HepG2 (cell line): Measurements from ENCODE around the gene ETV6. TPM values are rescaled to one million over a fixed set of nuclear protein-coding genes. Genes with fewer than 3 reads are reported as not detected.

Source experiments
- ATAC-seq: fragments of 200-7000 bp; cut with Tn5 transposase; 3 replicates; pipeline ENCODE4 v1.9.1; 2020; ENCODE audit warnings: mild to moderate bottlenecking, moderate library complexity
- BruUV-seq: library from RNA; stranded (reverse); fragments of 400-500 nt; replicated peaks from 2 replicates; lab custom pipeline; 2021; lab: Mats Ljungman, UMichigan
- CTCF ChIA-PET: fragments of 300-600 bp; formaldehyde crosslinking; extraction: SDS; loops from one replicate; lab custom pipeline; 2021; ENCODE audit warnings: low total read pairs, inconsistent platforms, low intra/inter-chr PET ratio; lab: Yijun Ruan, JAX
- POLR2A ChIA-PET: fragments of 350-600 bp; sonication (Branson Sonifier 250); formaldehyde crosslinking; loops from one replicate; lab custom pipeline; 2020; ENCODE audit warnings: antibody characterized with exemption, inconsistent platforms; lab: Yijun Ruan, JAX
- DNase-seq: peaks from one replicate; pipeline ENCODE4 v3.0.0-alpha.2; 2015; ENCODE audit warnings: low spot score
- FAIRE-seq: peaks from 3 replicates; lab custom pipeline; 2011; peaks lifted over from hg19 to GRCh38; lab: Jason Lieb, UNC
- H2AFZ ChIP-seq: one replicate; pipeline ENCODE4 v1.6.1; 2011; ENCODE audit warnings: low read length, inconsistent platforms
- H3K27ac ChIP-seq: fragments of 300-600 bp; 3 replicates; pipeline ENCODE4 v1.8.0; 2011; ENCODE audit warnings: mixed run types, mild to moderate bottlenecking, mixed read lengths, low read length, inconsistent platforms; ENCODE audit not compliant: insufficient read depth; ENCODE audit errors: extremely low read length
- H3K27me3 ChIP-seq, 2 experiments: fragments of 200-600 bp in 1 of 2; 2 replicates in 1 of 2; 3 replicates in 1 of 2; pipeline versions ENCODE4 v1.6.0 to v1.8.0; 2011; ENCODE audit warnings: low read length in 2 of 2, mild to moderate bottlenecking in 2 of 2, moderate library complexity in 2 of 2, inconsistent platforms in 1 of 2; ENCODE audit not compliant: insufficient read depth in 2 of 2, control insufficient read depth in 1 of 2
- H3K36me3 ChIP-seq, 2 experiments: fragments of 200-600 bp in 1 of 2; replicated peaks in 1 of 2; 2 replicates in 1 of 2; 3 replicates in 1 of 2; pipeline versions ENCODE4 v1.5.1 to v1.8.0; 2011; ENCODE audit warnings: low read length in 2 of 2, inconsistent platforms in 1 of 2; ENCODE audit not compliant: insufficient read depth in 2 of 2, control insufficient read depth in 1 of 2
- H3K4me1 ChIP-seq: 2 replicates; pipeline ENCODE4 v1.5.1; 2012; ENCODE audit warnings: low read length, inconsistent platforms; ENCODE audit not compliant: insufficient read depth
- H3K4me2 ChIP-seq: 2 replicates; pipeline ENCODE4 v1.6.0; 2011; ENCODE audit warnings: low read depth, low read length, inconsistent platforms
- H3K4me3 ChIP-seq, 3 experiments: fragments of 200-600 bp in 1 of 3; sonication (generic), shearing (Covaris generic) in 1 of 3; replicated peaks in 1 of 3; 2 replicates each; pipeline ENCODE4 v1.5.1; 2011 to 2016; ENCODE audit warnings: low read length in 3 of 3, inconsistent platforms in 2 of 3, low read depth in 2 of 3, mild to moderate bottlenecking in 2 of 3, control low read depth in 1 of 3, mixed read lengths in 1 of 3; ENCODE audit not compliant: insufficient read depth in 1 of 3
- H3K79me2 ChIP-seq: one replicate; pipeline ENCODE4 v1.6.1; 2011; ENCODE audit warnings: low read length, inconsistent platforms; ENCODE audit not compliant: insufficient read depth
- H3K9ac ChIP-seq: 2 replicates; pipeline ENCODE4 v1.6.0; 2011; ENCODE audit warnings: mild to moderate bottlenecking, low read depth, low read length, inconsistent platforms; ENCODE audit not compliant: insufficient read depth
- H3K9me3 ChIP-seq: 2 replicates; pipeline ENCODE4 v1.5.1; 2012; ENCODE audit warnings: mild to moderate bottlenecking, low read length
- H4K20me1 ChIP-seq: 2 replicates; pipeline ENCODE4 v1.6.0; 2011; ENCODE audit warnings: inconsistent platforms, mild to moderate bottlenecking, low read length, moderate library complexity; ENCODE audit not compliant: insufficient read depth
- ATF1 ChIP-seq: IDR thresholded peaks from 2 replicates; pipeline ENCODE4 v1.6.1; 2016; ENCODE audit warnings: mild to moderate bottlenecking, control low read depth
- DZIP1 ChIP-seq: sonication (generic); formaldehyde crosslinking; IDR thresholded peaks from 2 replicates; pipeline ENCODE4 v1.5.0; 2020; ENCODE audit warnings: mild to moderate bottlenecking, missing genetic modification reagents
- EED ChIP-seq: sonication (generic); formaldehyde crosslinking; IDR thresholded peaks from 2 replicates; pipeline ENCODE4 v1.5.0; 2020; ENCODE audit warnings: mild to moderate bottlenecking, missing genetic modification reagents
- HOXA5 ChIP-seq: sonication (generic); formaldehyde crosslinking; IDR thresholded peaks from 2 replicates; pipeline ENCODE4 v1.4.0; 2020; ENCODE audit warnings: missing genetic modification reagents
- MED13 ChIP-seq: sonication (generic); formaldehyde crosslinking; IDR thresholded peaks from 2 replicates; pipeline ENCODE4 v1.5.0; 2020; ENCODE audit warnings: missing genetic modification reagents
- PAXIP1 ChIP-seq: sonication (generic); formaldehyde crosslinking; conservative IDR thresholded peaks from 2 replicates; pipeline ENCODE4 v1.4.0; 2020; ENCODE audit warnings: mild to moderate bottlenecking, missing genetic modification reagents, moderate library complexity
- SIX1 ChIP-seq: sonication (generic); formaldehyde crosslinking; IDR thresholded peaks from 2 replicates; pipeline ENCODE4 v1.4.0; 2020; ENCODE audit warnings: missing genetic modification reagents, borderline replicate concordance
- SRSF4 ChIP-seq: fragments of 200-400 bp; formaldehyde crosslinking; IDR thresholded peaks from one replicate; pipeline ENCODE4 v1.6.1; 2018; ENCODE audit warnings: mild to moderate bottlenecking, low read depth, low read length, moderate library complexity; ENCODE audit not compliant: poor library complexity, severe bottlenecking
- U2AF2 ChIP-seq: fragments of 200-400 bp; formaldehyde crosslinking; IDR thresholded peaks from 2 replicates; pipeline ENCODE4 v1.6.1; 2017; ENCODE audit warnings: low read depth, mild to moderate bottlenecking, low read length
- ZBTB33 ChIP-seq: sonication (generic); formaldehyde crosslinking; IDR thresholded peaks from 2 replicates; pipeline ENCODE4 v1.4.0; 2020; ENCODE audit warnings: missing genetic modification reagents
- ZNF616 ChIP-seq: sonication (generic); formaldehyde crosslinking; IDR thresholded peaks from 2 replicates; pipeline ENCODE4 v1.5.0; 2020; ENCODE audit warnings: low read depth, mild to moderate bottlenecking, missing genetic modification reagents
- ZSCAN22 ChIP-seq: sonication (generic); formaldehyde crosslinking; IDR thresholded peaks from 2 replicates; pipeline ENCODE4 v1.4.0; 2020; ENCODE audit warnings: mild to moderate bottlenecking, missing genetic modification reagents
- WGBS: methylation state at CpG from one replicate; pipeline ENCODE4 v1.1.6; 2017; ENCODE audit warnings: low lambda C conversion rate; 5-methylcytosine and 5-hydroxymethylcytosine counted together
- in situ Hi-C: cut with HindIII; loops from 2 replicates; pipeline ENCODE4 v1.10.0; 2017; ENCODE audit warnings: low pct_unique_long_range_greater_than_20kb; ENCODE audit not compliant: extremely low pct_ligation_motif_present
- intact Hi-C: fragments of 100-400 bp; cut with micrococcal nuclease; formaldehyde crosslinking; loops from one replicate; pipeline ENCODE4 v1.10.0; 2022; ENCODE audit not compliant: unreplicated experiment
- polyA plus RNA-seq, 8 experiments: library from polyadenylated mRNA; depleted of rRNA in 3 of 8; stranded (reverse) in 7 of 8; unstranded in 1 of 8; fragments of >200 nt; fragmentation: Illumina TruSeq in 4 of 8; extraction: Trizol in 4 of 8; gene quantifications; 2 replicates each; pipeline versions ENCODE4 v1.2.1 to v1.2.3, GENCODE V29; 2011 to 2016; ENCODE audit warnings: low read depth in 4 of 8, missing spikeins in 1 of 8, mixed read lengths in 1 of 8; ENCODE audit not compliant: insufficient read depth in 1 of 8
- total RNA-seq, 5 experiments: library from RNA; depleted of rRNA; stranded (reverse); fragments of >200 nt; fragmentation: Illumina TruSeq; extraction: Trizol; gene quantifications; 2 replicates each; pipeline ENCODE4 v1.2.3, GENCODE V29; 2016; ENCODE audit warnings: low read depth in 1 of 5

ETV6 gene
- total and polyA plus RNA-seq, 2 of the 13 experiments (the other 11 are each of a cell fraction or from before 2014, with no cell fraction given): 2.2 to 3.0 TPM

GRCh38 chr12:11767029-11767724, 117.7 kb downstream of the ETV6 start (continued):
- TF ChIP-seq PAXIP1 (CRISPR knock-in tag): 0 out of 2 replicates have a peak, but pooled peaks have one; percentile 20

GRCh38 chr12:11767798-11768197, 118.3 kb downstream of the ETV6 start:
- Histone ChIP-seq H3K9ac (no peak overlapping the region), H3K79me2 (no peaks in the 10 kb centered on the region), H3K36me3 (no peaks in the 10 kb centered on the region), H2AFZ (no peak overlapping the region), H4K20me1 (no peaks in the 10 kb centered on the region), H3K9me3 (no peaks in the 10 kb centered on the region), H3K4me3 (no peak overlapping the region), H3K27me3 (no peaks in the 10 kb centered on the region), H3K4me2 (no peak overlapping the region), H3K4me1 (peaks cover 35% of the 10 kb centered on the region), H3K27ac (no peak overlapping the region)
- ATAC-seq: no peak
- no TSS peak for BruUV-seq
- intact Hi-C loops: no loop called here
- ChIA-PET CTCF (no interaction called here), POLR2A (no interaction called here)
- in situ Hi-C loops: no loop called here
- 92% methylated on average over 3 of the region's 3 CpGs for WGBS
- no peak for FAIRE-seq
- DNase-seq: no peak
- TF ChIP-seq SRSF4 (no peak), ZSCAN22 (CRISPR knock-in tag) (no peak), HOXA5 (no peak), ZNF616 (CRISPR knock-in tag) (no peak), ZBTB33 (CRISPR knock-in tag) (no peak), MED13 (CRISPR knock-in tag) (no peak), ATF1 (CRISPR knock-in tag) (no peak), DZIP1 (CRISPR knock-in tag) (no peak), SIX1 (CRISPR knock-in tag) (no peak), U2AF2 (no peak), EED (CRISPR knock-in tag) (no peak)
